ENCODE data around the gene APP. TPM values are rescaled to one million over a fixed set of nuclear protein-coding genes. Genes with fewer than 3 reads are reported as not detected.

APP gene
- total RNA-seq, 3 donors from 2014 or later (not counting 1 experiment from before 2014, with no cell fraction given) = 5.1 to 10.6 (median 7.8) TPM

DNA sequence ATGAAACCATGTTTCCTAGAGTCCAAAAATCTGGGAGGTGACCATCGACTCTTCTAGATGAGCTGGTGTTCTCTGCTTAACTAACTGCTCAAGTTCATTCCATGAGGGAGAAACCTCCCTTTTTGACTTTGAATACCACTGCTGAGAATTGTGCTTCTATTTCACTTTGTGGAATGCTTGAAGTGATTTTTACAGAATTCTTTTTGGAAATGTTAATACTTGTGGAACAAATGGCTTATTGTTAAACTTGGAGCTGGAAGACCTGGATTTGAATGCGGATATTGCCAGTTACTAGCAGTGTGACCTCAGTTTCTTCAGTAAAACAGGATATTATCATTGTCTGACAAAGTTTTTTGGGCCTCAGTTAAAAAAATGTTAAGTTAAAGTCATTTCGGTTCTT is 36.5 kb upstream of the APP start:
- no peaks in the 10 kb centered on the region for H3K27me3 Mint-ChIP-seq (ENCODE audit: low read depth in 2 of 2)
- intact Hi-C loops (cut with micrococcal nuclease) = no loop called here

DNA sequence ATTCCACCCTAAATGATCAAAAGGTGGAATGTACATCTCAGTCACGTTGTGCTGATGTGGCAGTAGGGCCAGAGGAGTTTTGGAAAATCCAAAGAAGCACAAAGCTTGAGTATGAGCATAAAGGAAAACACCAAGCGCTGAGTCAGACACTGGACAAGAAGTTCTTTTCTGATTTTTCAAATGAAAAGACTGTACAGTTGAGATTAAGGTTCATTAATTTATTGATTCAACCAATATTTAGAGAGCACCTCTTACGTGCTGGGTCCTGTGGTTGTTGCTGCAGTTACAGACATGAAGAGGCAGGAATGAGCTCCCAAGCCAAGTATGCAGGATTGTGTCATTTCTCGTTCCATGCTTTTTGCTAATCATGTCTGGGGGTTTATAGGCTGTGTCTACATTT is 28.9 kb upstream of the APP start:
- intact Hi-C loops (cut with micrococcal nuclease) = no loop called here
- H3K27me3 Mint-ChIP-seq (ENCODE audit: low read depth in 2 of 2) = no peaks in the 10 kb centered on the region

More for the DNA sequence above, 36.5 kb upstream of the APP start:
- 75% methylated on average over 3 of the region's 3 CpGs for WGBS (ENCODE audit: insufficient coverage)
- H3K9me3 Mint-ChIP-seq = peaks cover 0 to 3% of the 10 kb centered on the region in 2 donors
- ATAC-seq = no peak
- TF ChIP-seq, protein P1, sequence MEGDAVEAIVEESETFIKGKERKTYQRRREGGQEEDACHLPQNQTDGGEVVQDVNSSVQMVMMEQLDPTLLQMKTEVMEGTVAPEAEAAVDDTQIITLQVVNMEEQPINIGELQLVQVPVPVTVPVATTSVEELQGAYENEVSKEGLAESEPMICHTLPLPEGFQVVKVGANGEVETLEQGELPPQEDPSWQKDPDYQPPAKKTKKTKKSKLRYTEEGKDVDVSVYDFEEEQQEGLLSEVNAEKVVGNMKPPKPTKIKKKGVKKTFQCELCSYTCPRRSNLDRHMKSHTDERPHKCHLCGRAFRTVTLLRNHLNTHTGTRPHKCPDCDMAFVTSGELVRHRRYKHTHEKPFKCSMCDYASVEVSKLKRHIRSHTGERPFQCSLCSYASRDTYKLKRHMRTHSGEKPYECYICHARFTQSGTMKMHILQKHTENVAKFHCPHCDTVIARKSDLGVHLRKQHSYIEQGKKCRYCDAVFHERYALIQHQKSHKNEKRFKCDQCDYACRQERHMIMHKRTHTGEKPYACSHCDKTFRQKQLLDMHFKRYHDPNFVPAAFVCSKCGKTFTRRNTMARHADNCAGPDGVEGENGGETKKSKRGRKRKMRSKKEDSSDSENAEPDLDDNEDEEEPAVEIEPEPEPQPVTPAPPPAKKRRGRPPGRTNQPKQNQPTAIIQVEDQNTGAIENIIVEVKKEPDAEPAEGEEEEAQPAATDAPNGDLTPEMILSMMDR (IDR thresholded peaks at IDR 0.05) = no peak
- Histone ChIP-seq H3K27ac (ENCODE audit: low read length) (no peak overlapping the region), H3K4me3 (ENCODE audit: low read length) (no peak overlapping the region), H3K36me3 (ENCODE audit: control insufficient read depth, insufficient read depth, low read length) (no peaks in the 10 kb centered on the region), H3K27me3 (ENCODE audit: control insufficient read depth, insufficient read depth, low read length) (no peaks in the 10 kb centered on the region), H3K9me3 (ENCODE audit: control insufficient read depth, insufficient read depth, low read length) (peaks cover 2% of the 10 kb centered on the region), H3K4me1 (ENCODE audit: control insufficient read depth, insufficient read depth, low read length) (no peaks in the 10 kb centered on the region)
- H3K4me1 Mint-ChIP-seq = no peaks in the 10 kb centered on the region
- no peak overlapping the region for H3K4me3 Mint-ChIP-seq
- H3K36me3 Mint-ChIP-seq = no peaks in the 10 kb centered on the region
- DNase-seq = no peak
- H3K27ac Mint-ChIP-seq = no peak overlapping the region

DNA sequence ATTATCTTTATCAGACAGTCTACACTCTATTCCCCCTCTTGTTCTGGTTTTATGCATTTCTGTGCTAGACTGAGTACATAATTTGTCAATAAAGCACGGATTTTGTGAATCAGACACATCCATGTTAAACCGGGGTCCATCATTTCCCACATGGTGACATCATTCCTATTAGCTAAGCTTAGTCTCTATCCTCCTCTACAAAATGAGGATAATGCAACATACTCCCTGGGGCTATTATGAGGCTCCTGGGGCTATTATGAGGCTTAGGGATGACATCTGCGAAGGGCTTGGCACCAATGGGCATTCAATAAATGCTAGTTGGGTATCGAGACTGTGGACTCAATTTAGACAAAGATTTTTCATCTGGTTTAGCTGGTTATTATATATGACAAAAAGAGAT is 25.1 kb upstream of the APP start:
- TF ChIP-seq, protein P1 (IDR thresholded peaks at IDR 0.05) = no peak
- intact Hi-C loops (cut with micrococcal nuclease) = no loop called here
- Histone ChIP-seq H3K27ac (ENCODE audit: low read length) (no peak overlapping the region), H3K27me3 (ENCODE audit: control insufficient read depth, insufficient read depth, low read length) (no peaks in the 10 kb centered on the region), H3K36me3 (ENCODE audit: control insufficient read depth, insufficient read depth, low read length) (no peaks in the 10 kb centered on the region), H3K4me3 (ENCODE audit: low read length) (no peak overlapping the region), H3K4me1 (ENCODE audit: control insufficient read depth, insufficient read depth, low read length) (no peaks in the 10 kb centered on the region), H3K9me3 (ENCODE audit: control insufficient read depth, insufficient read depth, low read length) (no peaks in the 10 kb centered on the region)
- ATAC-seq = no peak
- Mint-ChIP-seq H3K27ac (no peak overlapping the region), H3K4me3 (no peak overlapping the region), H3K36me3 (no peaks in the 10 kb centered on the region), H3K4me1 (no peaks in the 10 kb centered on the region), H3K27me3 (ENCODE audit: low read depth in 2 of 2) (no peaks in the 10 kb centered on the region), H3K9me3 (peaks cover 0 to 6% of the 10 kb centered on the region in 2 donors)
- 85% methylated on average over 4 of the region's 4 CpGs for WGBS (ENCODE audit: insufficient coverage)
- DNase-seq = no peak

More for the DNA sequence above, 28.9 kb upstream of the APP start:
- TF ChIP-seq, protein P1 (IDR thresholded peaks at IDR 0.05) = no peak
- ATAC-seq = no peak
- no peak for DNase-seq
- Mint-ChIP-seq H3K4me3 (no peak overlapping the region), H3K4me1 (no peaks in the 10 kb centered on the region), H3K27ac (no peak overlapping the region), H3K36me3 (no peaks in the 10 kb centered on the region), H3K9me3 (peaks cover 0 to 2% of the 10 kb centered on the region in 2 donors)
- no peaks in the 10 kb centered on the region for H3K9me3 ChIP-seq (ENCODE audit: control insufficient read depth, insufficient read depth, low read length)
- no peaks in the 10 kb centered on the region for H3K36me3 ChIP-seq (ENCODE audit: control insufficient read depth, insufficient read depth, low read length)
- H3K27me3 ChIP-seq (ENCODE audit: control insufficient read depth, insufficient read depth, low read length) = no peaks in the 10 kb centered on the region
- WGBS (ENCODE audit: insufficient coverage) = 72% methylated on average over 3 of the region's 4 CpGs
- no peak overlapping the region for H3K4me3 ChIP-seq (ENCODE audit: low read length)
- no peak overlapping the region for H3K27ac ChIP-seq (ENCODE audit: low read length)
- no peaks in the 10 kb centered on the region for H3K4me1 ChIP-seq (ENCODE audit: control insufficient read depth, insufficient read depth, low read length)

DNA sequence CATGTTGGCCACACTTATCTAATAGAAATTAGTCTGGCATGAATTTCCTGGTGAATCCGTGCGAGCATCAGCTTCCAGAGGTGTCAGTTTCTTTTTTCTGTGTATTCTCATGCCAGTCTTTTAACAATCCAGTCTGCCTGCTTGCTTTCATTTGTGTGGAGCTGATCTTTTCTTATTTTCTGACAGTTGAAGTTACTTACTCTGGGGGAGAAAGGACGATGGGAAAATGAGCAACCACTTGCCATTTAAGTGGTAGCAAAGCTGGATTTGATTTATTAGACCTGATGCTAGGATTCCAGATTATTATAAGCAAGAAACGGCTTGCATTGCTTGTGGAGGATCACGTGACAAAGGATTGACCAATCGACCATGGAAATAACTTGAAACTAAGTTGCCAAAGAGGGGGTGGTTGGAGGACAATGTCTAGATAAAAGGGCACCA is 24.3 kb upstream of the APP start:
- Mint-ChIP-seq H3K36me3 (no peaks in the 10 kb centered on the region), H3K4me3 (no peak overlapping the region), H3K27me3 (ENCODE audit: low read depth in 2 of 2) (no peaks in the 10 kb centered on the region), H3K9me3 (peaks cover 0 to 6% of the 10 kb centered on the region in 2 donors), H3K4me1 (no peaks in the 10 kb centered on the region), H3K27ac (no peak overlapping the region)
- no peak for ATAC-seq
- Histone ChIP-seq H3K27ac (ENCODE audit: low read length) (no peak overlapping the region), H3K4me3 (ENCODE audit: low read length) (no peak overlapping the region), H3K36me3 (ENCODE audit: control insufficient read depth, insufficient read depth, low read length) (no peaks in the 10 kb centered on the region), H3K4me1 (ENCODE audit: control insufficient read depth, insufficient read depth, low read length) (no peaks in the 10 kb centered on the region), H3K27me3 (ENCODE audit: control insufficient read depth, insufficient read depth, low read length) (no peaks in the 10 kb centered on the region), H3K9me3 (ENCODE audit: control insufficient read depth, insufficient read depth, low read length) (no peaks in the 10 kb centered on the region)
- DNase-seq = no peak
- TF ChIP-seq, protein P1 (IDR thresholded peaks at IDR 0.05) = no peak
- intact Hi-C loops (cut with micrococcal nuclease) = no loop called here
- WGBS (ENCODE audit: insufficient coverage) = 70% methylated on average over 6 of the region's 6 CpGs
